H1 (cell line): ENCODE results near the gene IL1RAPL1. TPM values are rescaled to one million over a fixed set of nuclear protein-coding genes. Genes with fewer than 3 reads are reported as not detected.

Experiments used
- CTCF ChIA-PET: fragments of 300-600 bp; sonication (Branson Sonifier 250); formaldehyde crosslinking; loops from one replicate; lab custom pipeline; 2021; ENCODE audit not compliant: partially characterized antibody; lab: Charles Lee
- POLR2A ChIA-PET: fragments of 300-600 bp; sonication (Branson Sonifier 250); formaldehyde crosslinking; loops from one replicate; lab custom pipeline; 2021; ENCODE audit warnings: inconsistent platforms; ENCODE audit not compliant: partially characterized antibody; lab: Charles Lee
- DNase-seq, 2 experiments: peaks; one replicate each; pipeline versions ENCODE4 v3.0.0 to v3.0.0-alpha.2; 2010 to 2022; ENCODE audit warnings: low spot score in 2 of 2, low read depth in 1 of 2, mixed read lengths in 1 of 2
- FAIRE-seq: peaks from 2 replicates; lab custom pipeline; 2011; peaks lifted over from hg19 to GRCh38; lab: Jason Lieb, UNC
- H2AFZ ChIP-seq: 2 replicates; pipeline ENCODE4 v1.8.1; 2012; ENCODE audit warnings: low read length, inconsistent platforms
- H2AK5ac ChIP-seq: 2 replicates; pipeline ENCODE4 v1.6.1; 2013; ENCODE audit warnings: low read depth, low read length
- H2BK120ac ChIP-seq: replicated peaks from 2 replicates; pipeline ENCODE3; 2013; ENCODE audit warnings: low read depth, low read length, inconsistent platforms
- H2BK12ac ChIP-seq: 2 replicates; pipeline ENCODE4 v1.6.1; 2013; ENCODE audit warnings: low read depth, low read length
- H2BK15ac ChIP-seq: 2 replicates; pipeline ENCODE4 v1.6.1; 2013; ENCODE audit warnings: low read length
- H2BK20ac ChIP-seq: 2 replicates; pipeline ENCODE4 v1.6.1; 2013; ENCODE audit warnings: low read length
- H2BK5ac ChIP-seq: 2 replicates; pipeline ENCODE4 v1.6.1; 2013; ENCODE audit warnings: low read depth, low read length
- H3K14ac ChIP-seq: 2 replicates; pipeline ENCODE4 v1.6.1; 2013; ENCODE audit warnings: inconsistent platforms; ENCODE audit not compliant: insufficient read length
- H3K18ac ChIP-seq: 2 replicates; pipeline ENCODE4 v1.6.1; 2013; ENCODE audit warnings: low read length; ENCODE audit errors: extremely low read depth
- H3K23ac ChIP-seq: 2 replicates; pipeline ENCODE4 v1.6.1; 2013; ENCODE audit warnings: inconsistent platforms; ENCODE audit not compliant: insufficient read length
- H3K23me2 ChIP-seq: 2 replicates; pipeline ENCODE4 v1.6.1; 2013; ENCODE audit warnings: low read depth, low read length
- H3K27ac ChIP-seq: 2 replicates; pipeline ENCODE4 v1.6.1; 2011; ENCODE audit warnings: low read depth, low read length, inconsistent platforms
- H3K27me3 ChIP-seq, 4 experiments: replicated peaks in 1 of 4; 1 replicate in 1 of 4; 2 replicates in 3 of 4; pipeline versions ENCODE4 v1.6.1 to v1.8.1; 2011 to 2013; ENCODE audit warnings: low read length in 3 of 4, mild to moderate bottlenecking in 3 of 4, inconsistent platforms in 2 of 4, mixed read lengths in 2 of 4, moderate library complexity in 1 of 4; ENCODE audit not compliant: control insufficient read depth in 3 of 4, insufficient read depth in 3 of 4; ENCODE audit errors: extremely low read depth in 1 of 4
- H3K36me3 ChIP-seq, 4 experiments: 2 replicates each; pipeline versions ENCODE4 v1.6.1 to v1.8.1; 2011 to 2013; ENCODE audit warnings: mild to moderate bottlenecking in 4 of 4, low read length in 3 of 4, moderate library complexity in 2 of 4, control low read depth in 1 of 4, inconsistent platforms in 1 of 4; ENCODE audit not compliant: insufficient read depth in 4 of 4, control insufficient read depth in 2 of 4
- H3K4ac ChIP-seq: replicated peaks from 2 replicates; pipeline ENCODE3; 2013; ENCODE audit warnings: low read length, low read depth, mixed read lengths, inconsistent platforms; ENCODE audit not compliant: insufficient read length
- H3K4me1 ChIP-seq, 4 experiments: replicated peaks in 1 of 4; 1 replicate in 1 of 4; 2 replicates in 3 of 4; pipeline versions ENCODE4 v1.6.1 to v1.8.1; 2011 to 2013; ENCODE audit warnings: low read length in 3 of 4, inconsistent platforms in 2 of 4, mixed read lengths in 1 of 4; ENCODE audit not compliant: insufficient read depth in 4 of 4, control insufficient read depth in 3 of 4
- H3K4me2 ChIP-seq, 2 experiments: 2 replicates each; pipeline versions ENCODE4 v1.6.1 to v1.8.1; 2011 to 2013; ENCODE audit warnings: low read depth in 2 of 2, low read length in 2 of 2, control low read depth in 1 of 2, inconsistent platforms in 1 of 2, mild to moderate bottlenecking in 1 of 2; ENCODE audit not compliant: insufficient read depth in 1 of 2
- H3K4me3 ChIP-seq, 4 experiments: fragments of 200-600, 300-600 bp in 1 of 4; sonication (generic), shearing (Covaris generic), sonication (Bioruptor Twin) in 1 of 4; 2 replicates each; pipeline versions ENCODE4 v1.5.1 to v1.8.1; 2011 to 2016; ENCODE audit warnings: low read length in 4 of 4, low read depth in 3 of 4, control low read depth in 2 of 4, inconsistent platforms in 2 of 4, mild to moderate bottlenecking in 2 of 4, mixed read lengths in 1 of 4, moderate library complexity in 1 of 4; ENCODE audit not compliant: insufficient read depth in 2 of 4; ENCODE audit errors: extremely low read depth in 1 of 4
- H3K56ac ChIP-seq: replicated peaks from 2 replicates; pipeline ENCODE3; 2013; ENCODE audit warnings: low read depth, mild to moderate bottlenecking, mixed read lengths, low read length, inconsistent platforms; ENCODE audit not compliant: insufficient read length
- H3K79me1 ChIP-seq: 2 replicates; pipeline ENCODE4 v1.6.1; 2013; ENCODE audit warnings: low read depth, low read length, control low read depth
- H3K79me2 ChIP-seq, 2 experiments: 2 replicates each; pipeline versions ENCODE4 v1.6.1 to v1.8.1; 2012 to 2013; ENCODE audit warnings: low read length in 2 of 2, mild to moderate bottlenecking in 2 of 2, inconsistent platforms in 1 of 2; ENCODE audit not compliant: insufficient read depth in 2 of 2, control insufficient read depth in 1 of 2
- H3K9ac ChIP-seq, 4 experiments: replicated peaks in 1 of 4; 1 replicate in 1 of 4; 2 replicates in 3 of 4; pipeline versions ENCODE4 v1.6.1 to v1.8.1; 2011 to 2013; ENCODE audit warnings: low read depth in 3 of 4, low read length in 3 of 4, control low read depth in 2 of 4, mild to moderate bottlenecking in 2 of 4, moderate library complexity in 2 of 4, inconsistent platforms in 1 of 4; ENCODE audit errors: extremely low read depth in 1 of 4
- H3K9me3 ChIP-seq, 2 experiments: 2 replicates each; pipeline versions ENCODE4 v1.6.1 to v1.8.1; 2012 to 2013; ENCODE audit warnings: mild to moderate bottlenecking in 2 of 2, moderate library complexity in 2 of 2, control low read depth in 1 of 2, inconsistent platforms in 1 of 2, low read depth in 1 of 2, low read length in 1 of 2, mixed read lengths in 1 of 2; ENCODE audit not compliant: insufficient read depth in 2 of 2
- H4K20me1 ChIP-seq, 2 experiments: replicated peaks in 1 of 2; 2 replicates each; pipeline versions ENCODE3 to v1.8.1; 2011 to 2013; ENCODE audit warnings: inconsistent platforms in 2 of 2, low read length in 2 of 2, mild to moderate bottlenecking in 1 of 2; ENCODE audit not compliant: insufficient read depth in 2 of 2, control insufficient read depth in 1 of 2
- H4K5ac ChIP-seq: 2 replicates; pipeline ENCODE4 v1.6.1; 2013; ENCODE audit warnings: low read length, low read depth, mixed read lengths, inconsistent platforms; ENCODE audit not compliant: insufficient read length
- H4K8ac ChIP-seq: 2 replicates; pipeline ENCODE4 v1.8.0; 2013; ENCODE audit warnings: mild to moderate bottlenecking, moderate library complexity, low read length, inconsistent platforms; ENCODE audit not compliant: insufficient read depth; ENCODE audit errors: extremely low read depth
- H4K91ac ChIP-seq: replicated peaks from 2 replicates; pipeline ENCODE3; 2013; ENCODE audit warnings: low read length, mixed read lengths, inconsistent platforms; ENCODE audit not compliant: insufficient read length
- CEBPB ChIP-seq: IDR thresholded peaks from 2 replicates; pipeline ENCODE4 v1.6.1; 2012; ENCODE audit warnings: low read depth, low read length
- CHD1 ChIP-seq: IDR thresholded peaks from 2 replicates; pipeline ENCODE4 v1.6.1; 2012; ENCODE audit warnings: low read depth, low read length, improper control_type of control experiment
- CHD2 ChIP-seq: IDR thresholded peaks from 2 replicates; pipeline ENCODE4 v1.6.1; 2012; ENCODE audit warnings: low read length, improper control_type of control experiment
- FOSL1 ChIP-seq: IDR thresholded peaks from 2 replicates; pipeline ENCODE4 v1.6.1; 2011; ENCODE audit warnings: mild to moderate bottlenecking, low read depth, low read length, moderate library complexity; ENCODE audit not compliant: insufficient read depth
- GTF2F1 ChIP-seq: IDR thresholded peaks from 2 replicates; pipeline ENCODE4 v1.6.1; 2012; ENCODE audit warnings: low read depth, low read length, improper control_type of control experiment, borderline replicate concordance
- JUND ChIP-seq: IDR thresholded peaks from 2 replicates; pipeline ENCODE4 v1.6.1; 2011; ENCODE audit warnings: mild to moderate bottlenecking, improper control_type of control experiment, low read length
- MAX ChIP-seq: IDR thresholded peaks from 2 replicates; pipeline ENCODE4 v1.6.1; 2012; ENCODE audit warnings: inconsistent platforms
- NANOG ChIP-seq: IDR thresholded peaks from 2 replicates; pipeline ENCODE4 v1.6.1; 2011; ENCODE audit warnings: low read length, low read depth, mild to moderate bottlenecking, inconsistent platforms; ENCODE audit not compliant: insufficient read depth, poor library complexity, severe bottlenecking
- POLR2AphosphoS5 ChIP-seq: IDR thresholded peaks from 2 replicates; pipeline ENCODE4 v1.6.1; 2011; ENCODE audit warnings: low read depth, low read length
- RFX5 ChIP-seq: IDR thresholded peaks from 2 replicates; pipeline ENCODE4 v1.6.1; 2011; ENCODE audit warnings: low read depth, low read length, improper control_type of control experiment, borderline replicate concordance
- SIX5 ChIP-seq: IDR thresholded peaks from 2 replicates; pipeline ENCODE4 v1.6.1; 2011; ENCODE audit warnings: mild to moderate bottlenecking, low read depth, low read length
- SP1 ChIP-seq: IDR thresholded peaks from 2 replicates; pipeline ENCODE4 v1.6.1; 2011; ENCODE audit warnings: low read depth, low read length
- SP2 ChIP-seq: IDR thresholded peaks from 2 replicates; pipeline ENCODE4 v1.6.1; 2012; ENCODE audit warnings: mild to moderate bottlenecking, low read length, inconsistent platforms
- SUZ12 ChIP-seq: fragments of 200-600 bp; sonication (generic); IDR thresholded peaks from 2 replicates; pipeline ENCODE4 v1.6.1; 2012; ENCODE audit warnings: mild to moderate bottlenecking, inconsistent platforms, low read length, moderate library complexity, mixed read lengths
- TCF12 ChIP-seq: IDR thresholded peaks from 2 replicates; pipeline ENCODE4 v1.6.1; 2011; ENCODE audit warnings: low read depth, mild to moderate bottlenecking, low read length
- ZNF274 ChIP-seq: IDR thresholded peaks from 2 replicates; pipeline ENCODE4 v1.7.0; 2012; ENCODE audit warnings: low read length, borderline replicate concordance; ENCODE audit errors: extremely low read depth
- WGBS, 2 experiments: shearing (Covaris generic) in 1 of 2; methylation state at CpG; one replicate each; pipeline versions ENCODE4 v1.1.6 to v1.1.7; 2013 to 2015; ENCODE audit warnings: low lambda C conversion rate in 2 of 2, mixed read lengths in 2 of 2, inconsistent platforms in 1 of 2, low coverage in 1 of 2, missing lambda C conversion rate in 1 of 2; ENCODE audit not compliant: insufficient replicate concordance in 2 of 2, insufficient coverage in 1 of 2, insufficient read length in 1 of 2; ENCODE audit errors: extremely low coverage in 1 of 2, missing lambda C conversion rate in 1 of 2; 5-methylcytosine and 5-hydroxymethylcytosine counted together
- polyA plus RNA-seq, 7 experiments: library from polyadenylated mRNA; depleted of rRNA in 3 of 7; stranded (reverse) in 5 of 7; unstranded in 2 of 7; fragments of >200 nt in 5 of 7; fragments of 200-250 nt in 2 of 7; gene quantifications; 1 replicate in 5 of 7; 2 replicates in 1 of 7; 4 replicates in 1 of 7; pipeline versions ENCODE4 v1.2.1 to v1.2.3, GENCODE V29; 2011 to 2013; ENCODE audit warnings: missing spikeins in 2 of 7, mixed read lengths in 2 of 7
- total RNA-seq: library from RNA; stranded (reverse); fragmentation: NEBNext Ultra II Directional; extraction: Animal tissue kit (Norgen Biotek cat#: 25700); gene quantifications from 2 replicates; pipeline ENCODE4 v1.2.1, GENCODE V29; 2021

The IL1RAPL1 gene
- total and polyA plus RNA-seq, 2 of the 8 experiments (the other 6 are each of a cell fraction or from before 2014, with no cell fraction given), result 0.11 to 0.35 TPM

- Histone ChIP-seq H3K23ac (no peak overlapping the region), H2BK120ac (no peak overlapping the region), H4K5ac (no peak overlapping the region), H4K20me1 (no peaks in the 10 kb centered on the region), H4K8ac (no peak overlapping the region), H3K27me3 (no peaks in the 10 kb centered on the region), H3K4me1 (no peaks in the 10 kb centered on the region), H3K4me2 (no peak overlapping the region), H2AFZ (no peak overlapping the region), H3K23me2 (no peaks in the 10 kb centered on the region), H2BK12ac (no peak overlapping the region), H3K79me2 (no peaks in the 10 kb centered on the region), H2AK5ac (no peak overlapping the region), H3K36me3 (no peaks in the 10 kb centered on the region), H3K56ac (no peak overlapping the region), H3K9ac (no peak overlapping the region), H2BK5ac (no peak overlapping the region), H2BK15ac (no peak overlapping the region), H3K79me1 (no peaks in the 10 kb centered on the region), H3K14ac (no peak overlapping the region), H4K91ac (no peak overlapping the region), H3K9me3 (0 out of 4 replicates have a peak, but pooled peaks cover 0 to 4% of the 10 kb centered on the region in 2 experiments), H3K18ac (no peak overlapping the region), H3K4ac (no peak overlapping the region), H3K27ac (no peak overlapping the region), H3K4me3 (no peak overlapping the region), H2BK20ac (no peak overlapping the region)
- ChIA-PET POLR2A (no interaction called here), CTCF (no interaction called here)
- DNase-seq (no peak), FAIRE-seq (no peak)
- 93% methylated on average over 3 of the region's 3 CpGs; no CpG with 5 or more reads in 1 of the 2 experiments for WGBS, 2 experiments
- TF ChIP-seq SP1 (no peak), SP2 (no peak), SIX5 (no peak), TCF12 (no peak), RFX5 (no peak), CHD1 (no peak), SUZ12 (no peak), NANOG (no peak), CHD2 (no peak), JUND (no peak), MAX (no peak), GTF2F1 (no peak), POLR2AphosphoS5 (no peak), ZNF274 (no peak), CEBPB (no peak), FOSL1 (no peak)
Measured at GRCh38 chrX:29561417-29561816, 974.2 kb downstream of the IL1RAPL1 start.
